Activated CD4-positive, CD25-positive, alpha-beta regulatory T cell (primary cell): ENCODE measurements around the gene CAPNS1.

Source experiments
- DNase-seq, 4 experiments: peaks; one replicate each; lab custom pipeline; 2025; lab: John Stamatoyannopoulos, UW

The CAPNS1 gene

GRCh38 chr19:36139473-36140303 lies at the start of gene CAPNS1:
Gene CAPNS1 (plus strand): TSS chr19:36140066. CDS start chr19:36141012, 946 bp downstream.
- DNase-seq: peak; percentile 77 to 82 (median 80)

GRCh38 chr19:36090910-36091695 lies 48.8 kb upstream of the CAPNS1 start:
- DNase-seq: no peak

GRCh38 chr19:36092566-36092965 lies 47.3 kb upstream of the CAPNS1 start:
- DNase-seq: no peak

GRCh38 chr19:36093146-36093662 lies 46.7 kb upstream of the CAPNS1 start:
- no peak for DNase-seq

GRCh38 chr19:36093687-36094086 lies 46.2 kb upstream of the CAPNS1 start:
- no peak for DNase-seq

- no peak for DNase-seq
These were observed 42.8 kb upstream of the CAPNS1 start for GRCh38 chr19:36097036-36097435.

GRCh38 chr19:36099166-36099785 lies 40.6 kb upstream of the CAPNS1 start:
- DNase-seq: no peak

GRCh38 chr19:36100476-36100875 lies 39.4 kb upstream of the CAPNS1 start:
- DNase-seq: no peak

- DNase-seq: no peak
These were observed 38.1 kb upstream of the CAPNS1 start for GRCh38 chr19:36101550-36102327.

- no peak for DNase-seq
These were observed 36.7 kb upstream of the CAPNS1 start for GRCh38 chr19:36103040-36103626.

- no peak for DNase-seq
These were observed 35.9 kb upstream of the CAPNS1 start for GRCh38 chr19:36103842-36104552.

- no peak for DNase-seq
These were observed 33.4 kb upstream of the CAPNS1 start for GRCh38 chr19:36106441-36106840.

GRCh38 chr19:36106991-36107390 lies 32.9 kb upstream of the CAPNS1 start:
- DNase-seq: no peak

GRCh38 chr19:36108684-36109083 lies 31.2 kb upstream of the CAPNS1 start:
- no peak for DNase-seq

- no peak for DNase-seq
These were observed 29.2 kb upstream of the CAPNS1 start, which contains the start of gene OVOL3 for GRCh38 chr19:36110487-36111199. Gene OVOL3 (plus strand): TSS chr19:36111143. CDS start chr19:36111203, 60 bp downstream.

GRCh38 chr19:36111200-36111539 lies 28.7 kb upstream of the CAPNS1 start:
- DNase-seq: no peak

GRCh38 chr19:36112678-36113077 lies 27.2 kb upstream of the CAPNS1 start:
- DNase-seq: no peak

GRCh38 chr19:36113425-36113824 lies 26.4 kb upstream of the CAPNS1 start:
- DNase-seq: no peak

GRCh38 chr19:36113894-36114720 lies 25.8 kb upstream of the CAPNS1 start:
- no peak for DNase-seq
